GM10266 (cell line): ENCODE data around the gene PMEL.
A peak's percentile ranks its signal among the peaks of the same experiment; 100 is the strongest.

Source experiments
- DNase-seq: peaks from one replicate; pipeline ENCODE4 v3.0.0; 2012; ENCODE audit errors: extremely low spot score
- CTCF ChIP-seq: IDR thresholded peaks from 2 replicates; pipeline ENCODE4 v1.5.1; 2012; ENCODE audit warnings: mild to moderate bottlenecking, low read depth; ENCODE audit not compliant: control insufficient read depth, insufficient read depth; ENCODE audit errors: missing control alignments

Gene PMEL

GRCh38 chr12:55970775-55971174, 4.9 kb upstream of the PMEL start:
- no peak for TF ChIP-seq CTCF
- no peak for DNase-seq

GRCh38 chr12:55969356-55969755, 3.5 kb upstream of the PMEL start:
- no peak for DNase-seq
- TF ChIP-seq CTCF, result no peak

- no peak for TF ChIP-seq CTCF
- peak; percentile 89 for DNase-seq
Observed at GRCh38 chr12:55966408-55967281, 803 bp upstream of the PMEL start, which contains the start of gene CDK2. TSS of gene CDK2 (plus strand) at chr12:55966830. CDS start at chr12:55967009, 179 bp downstream.

- no peak for TF ChIP-seq CTCF
- DNase-seq, result no peak
Observed at GRCh38 chr12:55965240-55965639, 602 bp downstream of the PMEL start.

- TF ChIP-seq CTCF, result no peak
- DNase-seq, result no peak
Observed at GRCh38 chr12:55963760-55964159, 2.1 kb downstream of the PMEL start.

GRCh38 chr12:55957106-55957859, 8.6 kb downstream of the PMEL start:
- no peak for TF ChIP-seq CTCF
- no peak for DNase-seq
